ENCODE measurements around the gene ZNF672.
"Not testable (repeated sequence)": the region's sequence is repeated elsewhere in the genome, so short reads cannot be mapped to it uniquely, and the experiment has no call there.

ZNF672 gene

GRCh38 chr1:248837781-248838356 lies at the start of gene ZNF672:
Gene ZNF672, plus strand, starts transcription at chr1:248838224. Its CDS starts 9,051 bp downstream, at chr1:248847275.
- DNase-seq, result peak; percentile 96

GRCh38 chr1:248788327-248788726 lies 49.7 kb upstream of the ZNF672 start:
- DNase-seq, result no peak

DNA sequence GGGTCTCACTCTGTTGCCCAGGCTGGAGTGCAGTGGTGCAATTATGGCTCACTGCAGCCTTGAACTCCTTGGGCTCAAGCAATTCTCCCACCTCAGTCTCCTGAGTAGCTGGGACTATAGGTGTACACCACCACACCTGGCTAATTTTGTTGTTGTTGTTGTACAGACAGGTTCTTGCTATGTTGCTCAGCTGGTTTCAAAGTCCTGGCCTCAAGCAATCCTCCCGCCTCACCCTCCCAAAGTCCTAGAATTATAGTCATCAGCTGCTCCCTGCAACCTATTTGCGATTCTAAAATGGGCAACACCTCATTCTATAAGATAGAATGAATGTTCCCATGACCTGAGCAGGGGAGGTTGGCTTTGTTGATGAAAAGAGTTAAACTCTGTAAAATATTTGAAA lies 48.7 kb upstream of the ZNF672 start:
- DNase-seq, result not testable (repeated sequence)

GRCh38 chr1:248790456-248790855 lies 47.6 kb upstream of the ZNF672 start:
- DNase-seq, result no peak

GRCh38 chr1:248791010-248791409 lies 47.0 kb upstream of the ZNF672 start:
- DNase-seq, result no peak

DNA sequence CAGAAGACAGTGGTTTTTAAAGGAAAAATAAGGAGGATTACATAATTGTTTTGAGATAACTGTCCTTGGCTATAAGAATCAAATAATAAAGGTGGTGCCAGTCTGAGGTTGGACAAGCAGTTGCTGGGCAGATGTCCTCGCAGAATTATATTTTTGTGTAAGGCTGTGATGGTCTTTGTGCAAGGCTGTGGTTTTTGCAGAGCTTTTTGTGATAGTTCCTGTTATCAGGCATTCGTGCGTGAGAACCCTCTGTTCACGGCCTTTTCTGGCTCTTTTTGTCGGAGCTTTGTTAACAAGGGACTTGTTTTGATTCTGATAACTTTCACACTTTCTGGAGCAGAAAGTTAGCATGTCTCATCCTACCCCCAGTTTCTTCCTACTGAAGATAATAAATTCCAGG lies 45.7 kb upstream of the ZNF672 start:
- DNase-seq, result no peak

DNA sequence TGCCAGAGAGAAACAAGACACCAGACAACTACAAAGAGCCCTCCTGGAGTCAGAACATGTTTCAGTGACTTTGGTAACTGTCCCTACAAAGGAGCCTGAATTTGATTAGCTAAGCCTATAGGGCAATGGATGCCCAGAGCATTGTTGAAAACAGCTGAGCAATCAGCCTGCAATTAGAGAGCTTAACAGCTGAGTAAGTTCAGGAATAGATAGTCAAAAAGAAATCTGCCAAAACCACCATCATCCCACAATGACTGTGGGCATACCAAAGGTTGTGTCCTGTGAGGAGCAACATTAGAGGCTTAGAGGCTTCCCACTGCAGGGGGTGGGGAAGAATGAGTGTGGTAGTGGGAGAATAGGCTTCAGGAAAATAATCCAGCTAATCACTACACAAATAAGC lies 44.4 kb upstream of the ZNF672 start:
- no peak for DNase-seq

DNA sequence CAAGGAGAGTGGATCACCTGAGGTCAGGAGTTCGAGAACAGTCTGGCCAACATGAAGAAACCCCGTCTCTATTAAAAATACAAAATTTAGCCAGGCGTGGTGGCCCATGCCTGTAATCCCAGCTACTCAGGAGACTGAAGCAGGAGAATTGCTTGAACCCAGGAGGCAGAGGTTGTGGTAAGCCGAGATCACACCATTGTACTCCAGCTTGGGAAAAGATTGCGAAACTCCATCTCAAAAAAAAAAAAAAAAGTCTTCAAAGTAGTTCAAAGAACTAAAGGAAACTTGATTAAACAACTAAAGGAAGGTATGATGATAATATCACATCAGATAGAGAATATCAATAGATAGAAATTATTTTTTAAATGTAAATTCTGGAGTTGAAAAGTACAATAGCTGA lies 43.4 kb upstream of the ZNF672 start:
- not testable (repeated sequence) for DNase-seq

- DNase-seq, result no peak
Observed at GRCh38 chr1:248798791-248799190, 39.2 kb upstream of the ZNF672 start.

GRCh38 chr1:248800459-248800858 lies 37.6 kb upstream of the ZNF672 start:
- no peak for DNase-seq

- no peak for DNase-seq
Observed at GRCh38 chr1:248802454-248802853, 35.6 kb upstream of the ZNF672 start.

GRCh38 chr1:248803501-248803900 lies 34.5 kb upstream of the ZNF672 start:
- not testable (repeated sequence) for DNase-seq

DNA sequence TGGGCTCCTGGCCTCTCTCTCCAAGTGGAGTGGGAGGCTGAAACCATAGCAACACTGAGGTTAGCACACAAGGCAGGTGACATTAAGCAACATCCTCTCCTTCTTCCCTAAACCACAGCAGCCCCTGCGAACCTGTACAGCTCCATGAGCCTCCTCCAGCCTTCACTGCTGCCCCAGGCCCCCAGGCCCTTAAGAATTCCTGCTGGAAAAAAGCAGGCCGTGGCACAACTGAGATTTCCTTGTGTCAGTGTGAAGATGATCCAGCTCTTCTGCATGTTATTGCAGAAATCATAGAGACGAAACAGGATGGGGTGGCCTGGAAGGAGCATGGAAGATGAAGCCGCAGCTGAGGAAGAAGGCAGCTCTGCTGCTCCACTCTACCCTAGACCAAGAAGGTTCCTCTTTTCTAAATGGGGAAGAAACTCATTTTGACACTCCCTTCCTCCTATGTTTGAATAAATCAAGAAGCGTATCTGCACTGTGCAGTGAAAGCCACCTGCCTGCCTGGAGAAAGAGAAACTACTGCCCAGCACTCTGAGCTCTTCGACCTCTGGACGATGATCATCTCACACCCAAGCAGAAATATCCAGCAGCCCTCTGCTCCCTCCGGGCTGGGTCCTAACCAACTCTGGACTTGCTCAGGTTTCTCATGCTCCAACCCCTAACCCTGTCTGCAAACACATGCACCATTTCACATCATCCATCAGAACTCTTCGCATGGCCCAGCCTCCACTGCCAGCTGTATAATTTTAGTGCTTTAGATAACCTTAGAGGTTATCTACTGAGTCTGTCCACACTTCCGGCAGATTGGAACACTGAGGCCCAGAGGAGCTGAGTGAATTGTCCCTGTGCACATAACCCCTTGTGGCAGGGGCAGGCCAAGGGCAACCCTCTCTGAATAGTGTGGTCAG lies 33.0 kb upstream of the ZNF672 start:
- DNase-seq, result no peak

- DNase-seq, result no peak
Observed at GRCh38 chr1:248805876-248806275, 32.1 kb upstream of the ZNF672 start.

DNA sequence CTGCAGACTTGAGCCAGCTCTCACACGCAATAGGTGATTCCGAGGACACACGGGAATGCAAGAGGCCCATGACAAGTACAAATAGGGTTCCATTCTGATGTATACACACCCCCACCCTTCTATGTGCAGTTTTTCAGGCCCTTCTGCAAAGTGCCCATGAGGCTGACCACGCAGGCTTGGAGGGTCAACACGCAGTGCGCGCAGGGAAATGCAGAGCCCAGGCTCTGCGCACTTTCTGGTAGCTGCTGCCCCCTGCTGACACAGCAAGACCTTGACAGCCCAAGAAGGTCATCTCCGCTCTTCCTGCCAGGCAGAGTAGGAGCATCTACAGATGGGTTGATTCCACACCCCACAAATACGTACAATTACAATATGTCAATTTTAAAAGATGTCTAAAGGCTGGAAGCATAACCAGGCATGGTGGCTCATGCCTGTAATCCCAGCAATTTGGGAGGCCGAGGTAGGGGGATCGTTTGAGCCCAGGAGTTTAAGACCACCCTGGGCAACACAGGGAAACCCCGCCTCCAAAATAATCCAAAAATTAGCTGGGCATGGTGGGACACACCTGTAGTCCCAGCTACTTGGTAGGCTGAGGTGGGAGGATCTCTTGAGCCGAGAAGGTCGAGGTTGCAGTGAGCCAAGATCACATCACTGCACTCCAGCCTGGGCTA lies 30.8 kb upstream of the ZNF672 start:
- DNase-seq, result peak; percentile 19

- no peak for DNase-seq
Observed at GRCh38 chr1:248808876-248809275, 29.1 kb upstream of the ZNF672 start.

DNA sequence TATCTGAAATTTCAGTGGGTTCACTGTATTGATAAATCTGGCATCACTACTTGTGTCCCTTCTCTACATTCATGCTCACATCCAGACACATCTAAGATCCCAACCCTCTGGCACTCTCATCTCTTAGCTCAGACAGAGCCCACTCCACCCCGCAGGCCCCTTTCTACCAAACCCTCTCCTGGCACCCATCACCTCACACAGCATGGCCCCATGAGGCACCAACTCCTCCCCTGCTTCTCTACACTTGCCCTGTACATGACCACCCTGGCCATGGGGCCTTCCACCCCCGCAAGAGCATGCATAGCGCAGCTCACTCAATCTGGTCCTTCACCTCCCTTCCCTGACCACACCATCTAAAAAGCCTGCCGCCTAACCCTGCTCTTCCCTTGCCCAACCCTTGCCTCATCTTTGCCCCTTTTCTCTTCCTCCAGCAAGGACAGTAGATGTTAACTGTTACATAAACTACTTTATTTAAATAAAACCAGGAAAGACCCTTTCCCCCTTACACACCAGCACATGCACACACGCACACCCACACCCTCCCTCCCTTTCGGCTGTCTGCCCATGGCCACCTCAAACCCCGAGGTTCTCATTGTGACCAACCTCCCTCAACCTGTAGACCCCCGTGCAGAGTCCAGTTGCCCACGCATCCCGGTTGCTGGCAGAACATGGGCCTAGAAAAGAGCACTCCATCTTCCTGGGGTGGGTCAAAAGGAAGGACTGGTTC lies 27.9 kb upstream of the ZNF672 start:
- DNase-seq, result no peak

GRCh38 chr1:248810727-248811513 lies 27.1 kb upstream of the ZNF672 start:
- DNase-seq, result no peak

DNA sequence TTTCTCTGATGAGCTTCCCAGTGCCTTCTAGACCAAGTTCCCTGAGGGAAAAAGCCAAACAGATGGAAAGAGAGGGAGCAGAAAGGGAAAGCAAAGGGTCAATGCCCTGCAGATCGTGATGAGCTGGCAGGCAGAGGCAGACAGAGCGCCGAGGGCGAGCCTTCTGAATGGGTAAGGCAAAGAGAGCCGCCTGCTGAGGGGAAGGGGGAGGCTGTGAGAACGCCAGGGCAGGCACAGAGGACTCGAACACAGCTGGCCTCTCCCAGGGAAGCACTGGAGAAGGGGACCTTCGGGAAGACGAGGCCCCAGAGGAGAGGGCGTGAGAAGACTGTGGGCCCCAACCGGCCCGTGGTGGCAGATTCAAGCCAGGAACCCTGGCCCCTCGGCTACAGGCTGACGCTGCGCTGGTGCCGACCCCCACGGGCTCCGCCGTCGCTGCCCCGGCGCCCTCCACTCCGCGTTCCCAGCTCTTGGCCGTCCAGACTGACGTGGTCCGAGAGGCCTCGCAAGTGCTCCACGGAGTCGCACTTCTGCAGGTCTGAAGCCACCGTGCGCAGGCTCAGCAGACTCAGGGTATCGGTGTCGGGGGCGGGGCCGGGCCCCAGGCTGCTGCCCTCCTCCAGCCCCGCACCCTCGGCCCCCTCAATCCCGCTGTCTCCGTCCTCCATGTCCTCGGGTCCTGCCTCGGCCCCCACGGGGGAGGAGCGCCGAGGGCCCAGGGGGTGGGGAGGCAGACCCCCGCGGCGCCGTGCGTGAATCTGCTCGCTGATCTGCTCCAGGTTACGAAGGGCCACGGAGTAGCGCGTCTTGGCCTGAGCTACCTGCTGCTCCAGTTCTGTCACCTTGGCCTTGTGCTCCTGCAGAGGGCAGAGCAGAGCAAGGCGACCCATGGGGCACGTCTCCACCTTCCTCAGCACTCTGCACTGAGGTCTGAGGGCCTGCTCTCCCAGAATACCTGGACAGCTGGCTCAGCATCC lies 26.2 kb upstream of the ZNF672 start:
- no peak for DNase-seq

DNA sequence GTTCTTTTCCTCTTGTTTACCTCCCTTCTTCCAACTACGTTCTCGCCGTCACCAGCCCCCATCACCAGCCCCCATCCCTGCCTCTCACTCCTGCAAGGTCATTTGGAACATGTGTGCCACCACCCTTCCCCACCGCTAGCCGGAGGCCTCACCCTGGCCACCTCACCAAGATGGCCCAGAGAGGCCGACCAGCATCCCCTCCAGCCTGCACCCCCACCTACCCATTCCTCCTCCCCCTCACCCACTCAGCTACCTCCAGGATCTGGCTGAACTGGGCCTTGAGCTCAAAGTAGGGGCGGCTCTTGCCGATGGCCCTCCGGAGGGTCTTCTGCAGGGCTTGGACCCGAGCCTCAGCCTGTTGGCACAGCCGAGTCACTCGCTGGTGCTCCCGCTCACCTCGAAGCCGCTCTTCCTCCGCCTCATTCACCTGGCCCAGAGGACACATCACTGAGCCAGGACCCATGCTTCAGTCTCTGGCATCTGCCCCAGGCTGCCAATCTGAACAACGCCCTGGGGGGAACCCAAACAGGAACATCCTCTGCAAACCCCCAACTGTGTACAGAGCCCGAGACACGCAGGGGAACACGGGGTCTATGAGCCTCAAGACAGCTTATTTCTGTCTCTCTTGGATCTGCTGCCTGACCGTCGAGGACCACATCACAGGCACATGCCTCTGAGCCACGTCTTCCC lies 25.1 kb upstream of the ZNF672 start:
- DNase-seq, result no peak

Measured in NCI-H2107 (cell line).